Smooth muscle cell (in vitro differentiated cells): Measurements from ENCODE around the gene TUBA8. TPM values are rescaled to one million over a fixed set of nuclear protein-coding genes. Genes with fewer than 3 reads are reported as not detected.
A peak's percentile ranks its signal among the peaks of the same experiment; 100 is the strongest.
"Not testable (repeated sequence)": the region's sequence is repeated elsewhere in the genome, so short reads cannot be mapped to it uniquely, and the experiment has no call there.

Experiments used
- DNase-seq: peaks from one replicate; lab custom pipeline; 2025; ENCODE audit not compliant: unreplicated experiment; lab: John Stamatoyannopoulos, UW
- H2AFZ ChIP-seq: fragments of 200-600 bp; sonication (generic); 2 replicates; pipeline ENCODE4 v1.6.0; 2016; ENCODE audit warnings: antibody characterized with exemption, low read depth, mild to moderate bottlenecking
- H3F3A ChIP-seq: fragments of 200-600 bp; sonication (generic); 2 replicates; pipeline ENCODE4 v1.6.0; 2017; ENCODE audit warnings: antibody characterized with exemption, low read depth
- H3K27ac ChIP-seq: fragments of 200-600 bp; sonication (generic); 2 replicates; pipeline ENCODE4 v1.5.1; 2016; ENCODE audit warnings: low read depth, mild to moderate bottlenecking
- H3K27me3 ChIP-seq: fragments of 200-600 bp; sonication (generic); 2 replicates; pipeline ENCODE4 v1.6.1; 2016; ENCODE audit warnings: low read depth, mild to moderate bottlenecking
- H3K36me3 ChIP-seq: fragments of 200-600 bp; sonication (generic); 2 replicates; pipeline ENCODE4 v1.5.1; 2016; ENCODE audit warnings: low read depth
- H3K4me1 ChIP-seq: fragments of 200-600 bp; sonication (generic); 2 replicates; pipeline ENCODE4 v1.5.1; 2016; ENCODE audit warnings: low read depth
- H3K4me2 ChIP-seq: fragments of 200-600 bp; sonication (generic); 2 replicates; pipeline ENCODE4 v1.6.0; 2016; ENCODE audit warnings: mild to moderate bottlenecking
- H3K4me3 ChIP-seq: fragments of 200-600 bp; sonication (generic); 2 replicates; pipeline ENCODE4 v1.5.1; 2016; ENCODE audit warnings: mild to moderate bottlenecking
- H3K79me2 ChIP-seq: fragments of 200-600 bp; sonication (generic); 2 replicates; pipeline ENCODE4 v1.6.0; 2016; ENCODE audit warnings: low read depth, mild to moderate bottlenecking
- H3K9ac ChIP-seq: fragments of 200-600 bp; sonication (generic); 2 replicates; pipeline ENCODE4 v1.6.0; 2016; ENCODE audit warnings: low read depth
- H3K9me3 ChIP-seq: fragments of 200-600 bp; sonication (generic); replicated peaks from 2 replicates; pipeline ENCODE4 v1.5.1; 2016; ENCODE audit warnings: low read depth
- H4K20me1 ChIP-seq: fragments of 200-600 bp; sonication (generic); 2 replicates; pipeline ENCODE4 v1.6.0; 2016; ENCODE audit warnings: low read depth
- WGBS: methylation state at CpG from one replicate; pipeline ENCODE4 v1.1.7; 2016; ENCODE audit warnings: low lambda C conversion rate; 5-methylcytosine and 5-hydroxymethylcytosine counted together
- polyA plus RNA-seq: library from polyadenylated mRNA; unstranded; fragments of >200 nt; fragmentation: Nextera tagmentation; extraction: Ambion mirVana; gene quantifications from 2 replicates; pipeline ENCODE4 v1.2.1, GENCODE V29; 2016
- total RNA-seq: library from RNA; depleted of rRNA; stranded (reverse); fragments of >200 nt; gene quantifications from 2 replicates; pipeline ENCODE4 v1.2.3, GENCODE V29; 2014
- TF ChIP-seq, protein P1 (sequence below): fragments of 200-600 bp; sonication (generic); IDR thresholded peaks from 2 replicates; pipeline ENCODE4 v1.5.1; 2017; ENCODE audit warnings: borderline replicate concordance, mild to moderate bottlenecking, antibody characterized with exemption; ENCODE audit not compliant: insufficient read depth, poor library complexity, severe bottlenecking

TUBA8 gene
- total RNA-seq (0.40 and 1.8 TPM in 2 replicates), polyA plus RNA-seq (0.26 and 0.55 TPM in 2 replicates)

DNA sequence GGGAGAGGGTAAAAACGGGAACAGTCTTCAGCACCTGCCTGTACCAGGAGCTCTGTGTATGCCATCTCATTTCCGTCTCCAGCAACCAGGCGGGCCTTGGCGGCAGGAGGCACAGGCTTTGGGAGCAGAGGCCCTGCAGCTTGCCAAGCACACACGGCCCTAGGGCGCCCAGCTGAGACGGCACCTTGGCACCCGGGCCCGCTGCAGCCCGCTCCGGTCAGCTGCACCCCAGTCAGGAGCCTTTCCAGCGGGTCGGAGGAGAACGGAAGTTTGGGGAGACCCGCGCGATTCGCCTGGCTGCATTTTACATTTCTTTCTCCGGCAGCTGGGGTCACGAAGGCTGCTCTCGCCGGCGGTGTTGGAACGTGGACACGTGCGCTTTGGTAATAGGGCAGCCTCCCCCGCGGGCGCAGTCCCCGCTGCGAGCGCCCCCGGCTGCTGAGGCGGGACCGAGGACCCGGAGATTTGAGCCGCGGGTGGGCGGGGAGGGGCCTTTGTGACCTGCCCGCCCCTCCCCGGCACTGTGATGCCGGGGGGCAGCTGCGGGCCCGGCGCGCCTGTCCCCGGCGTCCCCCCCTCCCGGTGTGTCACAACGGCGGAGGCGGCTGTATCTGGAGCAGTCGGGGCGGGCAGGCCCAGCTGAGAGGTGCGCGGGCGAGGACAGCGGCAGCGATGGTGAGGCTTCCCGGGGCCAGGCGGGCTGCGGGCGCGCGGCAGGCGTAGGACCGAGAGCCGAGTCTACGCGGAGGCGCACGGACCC, at the start of gene TUBA8:
Gene TUBA8 (plus strand): TSS at position 616 of the 760 bp plus-strand sequence. CDS start 57 bp downstream, at position 673.
- WGBS = 5% methylated on average over 62 of the region's 72 CpGs
- TF ChIP-seq, protein P1, sequence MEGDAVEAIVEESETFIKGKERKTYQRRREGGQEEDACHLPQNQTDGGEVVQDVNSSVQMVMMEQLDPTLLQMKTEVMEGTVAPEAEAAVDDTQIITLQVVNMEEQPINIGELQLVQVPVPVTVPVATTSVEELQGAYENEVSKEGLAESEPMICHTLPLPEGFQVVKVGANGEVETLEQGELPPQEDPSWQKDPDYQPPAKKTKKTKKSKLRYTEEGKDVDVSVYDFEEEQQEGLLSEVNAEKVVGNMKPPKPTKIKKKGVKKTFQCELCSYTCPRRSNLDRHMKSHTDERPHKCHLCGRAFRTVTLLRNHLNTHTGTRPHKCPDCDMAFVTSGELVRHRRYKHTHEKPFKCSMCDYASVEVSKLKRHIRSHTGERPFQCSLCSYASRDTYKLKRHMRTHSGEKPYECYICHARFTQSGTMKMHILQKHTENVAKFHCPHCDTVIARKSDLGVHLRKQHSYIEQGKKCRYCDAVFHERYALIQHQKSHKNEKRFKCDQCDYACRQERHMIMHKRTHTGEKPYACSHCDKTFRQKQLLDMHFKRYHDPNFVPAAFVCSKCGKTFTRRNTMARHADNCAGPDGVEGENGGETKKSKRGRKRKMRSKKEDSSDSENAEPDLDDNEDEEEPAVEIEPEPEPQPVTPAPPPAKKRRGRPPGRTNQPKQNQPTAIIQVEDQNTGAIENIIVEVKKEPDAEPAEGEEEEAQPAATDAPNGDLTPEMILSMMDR = no peak
- Histone ChIP-seq H3K9me3 (no peaks in the 10 kb centered on the region), H3F3A (no peaks in the 10 kb centered on the region), H3K4me1 (peaks cover 4% of the 10 kb centered on the region), H3K79me2 (no peaks in the 10 kb centered on the region), H3K4me2 (peak within 1 kb of the TSS; percentile 88), H3K4me3 (peak within 1 kb of the TSS; percentile 49), H2AFZ (no peak within 1 kb of the TSS), H3K27me3 (peaks cover 44% of the 10 kb centered on the region), H3K27ac (no peak within 1 kb of the TSS), H3K9ac (no peak within 1 kb of the TSS), H4K20me1 (peaks cover 4% of the 10 kb centered on the region), H3K36me3 (no peaks in the 10 kb centered on the region)
- DNase-seq = peak; percentile 10

DNA sequence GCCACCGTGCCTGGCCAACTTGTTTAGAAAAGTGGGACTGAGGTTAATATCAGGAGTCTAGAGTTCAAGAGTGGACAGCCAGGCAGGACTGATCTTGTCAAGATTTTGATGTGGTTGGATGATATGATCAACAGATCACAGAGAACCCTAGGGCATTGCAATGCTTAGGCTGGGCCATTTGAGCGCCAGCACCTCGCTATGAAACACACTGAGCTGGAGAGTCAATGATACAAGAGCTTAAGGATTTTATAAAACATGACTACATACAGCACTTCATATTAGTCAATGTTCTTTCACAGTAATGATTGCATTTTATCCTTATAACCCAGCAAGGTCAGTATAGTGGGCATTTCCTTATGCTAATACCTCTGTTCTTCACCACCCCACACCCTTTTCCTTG, 48.2 kb upstream of the TUBA8 start:
- H3K4me2 ChIP-seq = no peak overlapping the region
- H3K27me3 ChIP-seq = no peaks in the 10 kb centered on the region
- WGBS = 80% methylated on average over 3 of the region's 3 CpGs
- no peaks in the 10 kb centered on the region for H3F3A ChIP-seq
- H3K4me1 ChIP-seq = no peaks in the 10 kb centered on the region
- no peak overlapping the region for H3K4me3 ChIP-seq
- TF ChIP-seq, protein P1 = no peak
- no peak for DNase-seq
- H3K36me3 ChIP-seq = no peaks in the 10 kb centered on the region
- no peaks in the 10 kb centered on the region for H3K9me3 ChIP-seq
- H4K20me1 ChIP-seq = no peaks in the 10 kb centered on the region
- no peak overlapping the region for H2AFZ ChIP-seq
- no peak overlapping the region for H3K27ac ChIP-seq
- H3K79me2 ChIP-seq = no peaks in the 10 kb centered on the region
- H3K9ac ChIP-seq = no peak overlapping the region

DNA sequence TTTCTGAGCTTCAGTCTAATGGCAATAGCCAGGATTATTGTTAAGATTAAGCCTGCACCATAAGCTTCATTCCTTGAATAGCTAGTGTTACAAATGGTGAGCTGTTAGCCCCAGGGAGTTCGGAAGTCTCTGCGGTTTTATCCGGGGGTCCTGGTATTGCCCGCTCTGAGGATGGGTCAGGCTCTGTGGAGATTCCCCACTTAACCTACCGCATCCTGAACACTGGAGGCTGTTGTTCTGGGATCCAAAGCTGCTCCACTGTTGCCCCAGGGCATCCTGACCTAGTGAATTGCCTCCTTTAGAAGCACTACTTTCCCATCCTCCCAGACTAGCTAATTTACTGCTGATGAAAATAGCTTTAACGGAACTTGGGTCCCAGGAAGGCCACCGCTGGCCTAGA, 47.3 kb upstream of the TUBA8 start:
- H3K36me3 ChIP-seq = no peaks in the 10 kb centered on the region
- no peaks in the 10 kb centered on the region for H3K79me2 ChIP-seq
- 67% methylated on average over 7 of the region's 7 CpGs for WGBS
- H2AFZ ChIP-seq = no peak overlapping the region
- no peak overlapping the region for H3K4me3 ChIP-seq
- H4K20me1 ChIP-seq = no peaks in the 10 kb centered on the region
- H3K27me3 ChIP-seq = no peaks in the 10 kb centered on the region
- no peaks in the 10 kb centered on the region for H3K4me1 ChIP-seq
- H3K9me3 ChIP-seq = no peaks in the 10 kb centered on the region
- no peak overlapping the region for H3K4me2 ChIP-seq
- no peaks in the 10 kb centered on the region for H3F3A ChIP-seq
- H3K27ac ChIP-seq = peak overlapping the region; percentile 31
- no peak overlapping the region for H3K9ac ChIP-seq
- no peak for DNase-seq
- TF ChIP-seq, protein P1 = no peak

DNA sequence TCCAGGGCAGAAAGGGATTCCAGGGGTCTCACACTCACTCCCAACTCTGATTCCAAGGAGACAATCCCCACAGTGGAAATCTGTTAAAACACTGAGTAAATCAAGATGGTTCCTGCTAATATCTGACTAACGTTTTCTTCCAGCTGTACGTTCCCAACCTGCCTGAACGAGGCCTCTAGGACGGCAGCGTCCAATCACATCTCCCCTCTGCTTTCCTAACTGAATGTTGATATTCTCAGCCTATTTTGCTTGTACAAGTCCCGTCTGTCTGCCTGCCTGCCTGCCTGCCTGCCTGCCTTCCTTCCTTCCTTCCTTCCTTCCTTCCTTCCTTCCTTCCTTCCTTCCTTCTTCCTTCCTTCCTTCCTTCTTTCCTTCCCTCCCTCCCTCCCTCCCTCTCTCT, 46.9 kb upstream of the TUBA8 start:
- peak overlapping the region; percentile 31 for H3K27ac ChIP-seq
- not testable (repeated sequence) for H3F3A ChIP-seq, H3K4me1 ChIP-seq, DNase-seq, H2AFZ ChIP-seq, H3K27me3 ChIP-seq, H3K79me2 ChIP-seq, H3K4me2 ChIP-seq, H3K36me3 ChIP-seq, H3K9me3 ChIP-seq, H4K20me1 ChIP-seq, H3K4me3 ChIP-seq, H3K9ac ChIP-seq
- whole genome bisulfite sequencing = 74% methylated on average over 6 of the region's 6 CpGs
